ENCODE results near the gene BBC3. TPM values are rescaled to one million over a fixed set of nuclear protein-coding genes. Genes with fewer than 3 reads are reported as not detected.

Gene BBC3
- polyA plus RNA-seq, 1 donor (not counting 4 experiments of a cell fraction or from before 2014, with no cell fraction given): 1.1 TPM

GRCh38 chr19:47203254-47203653 is 27.7 kb downstream of the BBC3 start:
- no peaks in the 10 kb centered on the region for H3K27me3 ChIP-seq (ENCODE audit: control insufficient read depth, extremely low read depth, insufficient read depth, low read length)
- no peak overlapping the region for H2AFZ ChIP-seq (ENCODE audit: control insufficient read depth, low read length)
- no peak for TF ChIP-seq CTCF (optimal IDR thresholded peaks at IDR 0.05 in 1 of 3, IDR thresholded peaks at IDR 0.05 in 1 of 3, conservative IDR thresholded peaks at IDR 0.05 in 1 of 3; ENCODE audit: extremely low read depth in 1 of 3, insufficient read depth in 2 of 3, low read length in 3 of 3)
- no peak for TF ChIP-seq EZH2 (IDR thresholded peaks at IDR 0.05; ENCODE audit: low read length)
- no peaks in the 10 kb centered on the region for H3K4me1 ChIP-seq (ENCODE audit: control insufficient read depth, extremely low read depth, insufficient read depth, low read length)
- H3K9ac ChIP-seq (ENCODE audit: control insufficient read depth, extremely low read depth, insufficient read depth, low read length): no peak overlapping the region
- no peak overlapping the region for H3K27ac ChIP-seq (ENCODE audit: control insufficient read depth, insufficient read depth, low read length)
- no peak overlapping the region for H3K4me2 ChIP-seq (ENCODE audit: control insufficient read depth, extremely low read depth, insufficient read depth, low read depth, low read length)
- peaks cover 13 to 30% of the 10 kb centered on the region in 2 experiments for H3K36me3 ChIP-seq (ENCODE audit: control insufficient read depth in 2 of 2, extremely low read depth in 1 of 2, insufficient read depth in 2 of 2, low read length in 2 of 2)
- dilution Hi-C loops (cut with MboI; ENCODE audit: extremely low pct_ligation_motif_present, low sequenced_read_pairs): no loop called here
- no peak for DNase-seq (ENCODE audit: low read depth, low spot score)
- H3K4me3 ChIP-seq (ENCODE audit: control insufficient read depth in 2 of 3, extremely low read depth in 1 of 3, insufficient read depth in 2 of 3, low read depth in 1 of 3, low read length in 3 of 3): no peak overlapping the region
- H3K79me2 ChIP-seq (ENCODE audit: control insufficient read depth, insufficient read depth, low read length): no peaks in the 10 kb centered on the region
- no peaks in the 10 kb centered on the region for H3K9me1 ChIP-seq (ENCODE audit: control insufficient read depth, extremely low read depth, insufficient read depth, low read length)
- FAIRE-seq: no peak
- no peaks in the 10 kb centered on the region for H4K20me1 ChIP-seq (ENCODE audit: control insufficient read depth, extremely low read depth, insufficient read depth, low read length)
- H3K9me3 ChIP-seq (ENCODE audit: control insufficient read depth, low read depth, low read length): no peaks in the 10 kb centered on the region

- peaks cover 8 to 23% of the 10 kb centered on the region in 2 experiments for H3K36me3 ChIP-seq (ENCODE audit: control insufficient read depth in 2 of 2, extremely low read depth in 1 of 2, insufficient read depth in 2 of 2, low read length in 2 of 2)
- no peak for FAIRE-seq
These were observed 30.5 kb downstream of the BBC3 start for GRCh38 chr19:47200530-47200929.

More at GRCh38 chr19:47200530-47200929, 30.5 kb downstream of the BBC3 start:
- H2AFZ ChIP-seq (ENCODE audit: control insufficient read depth, low read length): no peak overlapping the region
- no peak overlapping the region for H3K4me3 ChIP-seq (ENCODE audit: control insufficient read depth in 2 of 3, extremely low read depth in 1 of 3, insufficient read depth in 2 of 3, low read depth in 1 of 3, low read length in 3 of 3)
- dilution Hi-C loops (cut with MboI; ENCODE audit: extremely low pct_ligation_motif_present, low sequenced_read_pairs): no loop called here
- no peaks in the 10 kb centered on the region for H3K9me3 ChIP-seq (ENCODE audit: control insufficient read depth, low read depth, low read length)
- no peak overlapping the region for H3K9ac ChIP-seq (ENCODE audit: control insufficient read depth, extremely low read depth, insufficient read depth, low read length)
- H3K79me2 ChIP-seq (ENCODE audit: control insufficient read depth, insufficient read depth, low read length): no peaks in the 10 kb centered on the region
- H3K9me1 ChIP-seq (ENCODE audit: control insufficient read depth, extremely low read depth, insufficient read depth, low read length): no peaks in the 10 kb centered on the region
- no peak for TF ChIP-seq CTCF (optimal IDR thresholded peaks at IDR 0.05 in 1 of 3, IDR thresholded peaks at IDR 0.05 in 1 of 3, conservative IDR thresholded peaks at IDR 0.05 in 1 of 3; ENCODE audit: extremely low read depth in 1 of 3, insufficient read depth in 2 of 3, low read length in 3 of 3)
- TF ChIP-seq EZH2 (IDR thresholded peaks at IDR 0.05; ENCODE audit: low read length): no peak
- H4K20me1 ChIP-seq (ENCODE audit: control insufficient read depth, extremely low read depth, insufficient read depth, low read length): no peaks in the 10 kb centered on the region
- DNase-seq (ENCODE audit: low read depth, low spot score): no peak
- H3K27me3 ChIP-seq (ENCODE audit: control insufficient read depth, extremely low read depth, insufficient read depth, low read length): no peaks in the 10 kb centered on the region
- no peak overlapping the region for H3K27ac ChIP-seq (ENCODE audit: control insufficient read depth, insufficient read depth, low read length)
- no peak overlapping the region for H3K4me2 ChIP-seq (ENCODE audit: control insufficient read depth, extremely low read depth, insufficient read depth, low read depth, low read length)
- no peaks in the 10 kb centered on the region for H3K4me1 ChIP-seq (ENCODE audit: control insufficient read depth, extremely low read depth, insufficient read depth, low read length)
